ENCODE data around the gene ZNF474. TPM values are rescaled to one million over a fixed set of nuclear protein-coding genes. Genes with fewer than 3 reads are reported as not detected.

The ZNF474 gene
- total RNA-seq, 1 donor from 2014 or later, result 0.45 TPM

GRCh38 chr5:122112733-122113558 lies 16.4 kb upstream of the ZNF474 start:
- Histone ChIP-seq H3K27ac (ENCODE audit: low read depth, low read length) (no peak overlapping the region), H3K4me1 (ENCODE audit: insufficient read depth, low read length) (no peaks in the 10 kb centered on the region), H3K4me2 (ENCODE audit: low read length) (no peak overlapping the region), H3K27me3 (ENCODE audit: insufficient read depth, low read length) (no peaks in the 10 kb centered on the region), H3K36me3 (ENCODE audit: insufficient read depth, low read length) (no peaks in the 10 kb centered on the region), H3K79me2 (ENCODE audit: insufficient read depth, low read length) (no peaks in the 10 kb centered on the region), H3K9me3 (ENCODE audit: insufficient read depth, low read depth, low read length) (no peaks in the 10 kb centered on the region), H3K4me3 (ENCODE audit: insufficient read depth, low read depth, low read length) (no peak overlapping the region), H3K9ac (ENCODE audit: low read length) (no peak overlapping the region), H4K20me1 (ENCODE audit: insufficient read depth, low read length) (no peaks in the 10 kb centered on the region), H2AFZ (ENCODE audit: low read depth, low read length) (no peak overlapping the region)
- DNase-seq (ENCODE audit: low read depth) (no peak), FAIRE-seq (no peak)
- no peaks in the 10 kb centered on the region for H3K9me3 Mint-ChIP-seq (ENCODE audit: unreplicated experiment)
- H3K36me3 Mint-ChIP-seq (ENCODE audit: low read depth, unreplicated experiment), result no peaks in the 10 kb centered on the region
- no peaks in the 10 kb centered on the region for H3K27me3 Mint-ChIP-seq (ENCODE audit: low read depth, unreplicated experiment)
- TF ChIP-seq CTCF (IDR thresholded peaks at IDR 0.05; ENCODE audit: insufficient read depth, low read depth, low read length) (no peak), EZH2 (IDR thresholded peaks at IDR 0.05; ENCODE audit: insufficient read depth, low read length) (no peak)
- H3K4me1 Mint-ChIP-seq (ENCODE audit: low read depth, unreplicated experiment), result no peaks in the 10 kb centered on the region
- H3K4me3 Mint-ChIP-seq (ENCODE audit: unreplicated experiment), result no peak overlapping the region
- no peak overlapping the region for H3K27ac Mint-ChIP-seq (ENCODE audit: unreplicated experiment)

GRCh38 chr5:122114501-122114900 lies 14.8 kb upstream of the ZNF474 start:
- Histone ChIP-seq H3K4me3 (ENCODE audit: insufficient read depth, low read depth, low read length) (no peak overlapping the region), H3K27me3 (ENCODE audit: insufficient read depth, low read length) (no peaks in the 10 kb centered on the region), H3K4me2 (ENCODE audit: low read length) (no peak overlapping the region), H3K4me1 (ENCODE audit: insufficient read depth, low read length) (no peaks in the 10 kb centered on the region), H3K36me3 (ENCODE audit: insufficient read depth, low read length) (no peaks in the 10 kb centered on the region), H3K79me2 (ENCODE audit: insufficient read depth, low read length) (no peaks in the 10 kb centered on the region), H3K9me3 (ENCODE audit: insufficient read depth, low read depth, low read length) (no peaks in the 10 kb centered on the region), H3K27ac (ENCODE audit: low read depth, low read length) (no peak overlapping the region), H3K9ac (ENCODE audit: low read length) (no peak overlapping the region), H2AFZ (ENCODE audit: low read depth, low read length) (no peak overlapping the region), H4K20me1 (ENCODE audit: insufficient read depth, low read length) (no peaks in the 10 kb centered on the region)
- Mint-ChIP-seq H3K27ac (ENCODE audit: unreplicated experiment) (no peak overlapping the region), H3K4me1 (ENCODE audit: low read depth, unreplicated experiment) (no peaks in the 10 kb centered on the region), H3K4me3 (ENCODE audit: unreplicated experiment) (no peak overlapping the region), H3K27me3 (ENCODE audit: low read depth, unreplicated experiment) (no peaks in the 10 kb centered on the region), H3K9me3 (ENCODE audit: unreplicated experiment) (no peaks in the 10 kb centered on the region), H3K36me3 (ENCODE audit: low read depth, unreplicated experiment) (no peaks in the 10 kb centered on the region)
- TF ChIP-seq EZH2 (IDR thresholded peaks at IDR 0.05; ENCODE audit: insufficient read depth, low read length) (no peak), CTCF (IDR thresholded peaks at IDR 0.05; ENCODE audit: insufficient read depth, low read depth, low read length) (no peak)
- FAIRE-seq, result no peak
- DNase-seq (ENCODE audit: low read depth), result no peak

- FAIRE-seq (no peak), DNase-seq (ENCODE audit: low read depth) (no peak)
- H3K27ac Mint-ChIP-seq (ENCODE audit: unreplicated experiment), result no peak overlapping the region
- no peaks in the 10 kb centered on the region for H3K9me3 Mint-ChIP-seq (ENCODE audit: unreplicated experiment)
- TF ChIP-seq EZH2 (IDR thresholded peaks at IDR 0.05; ENCODE audit: insufficient read depth, low read length) (no peak), CTCF (IDR thresholded peaks at IDR 0.05; ENCODE audit: insufficient read depth, low read depth, low read length) (no peak)
- no peaks in the 10 kb centered on the region for H3K36me3 ChIP-seq (ENCODE audit: insufficient read depth, low read length)
- no peak overlapping the region for H2AFZ ChIP-seq (ENCODE audit: low read depth, low read length)
- no peak overlapping the region for H3K4me3 ChIP-seq (ENCODE audit: insufficient read depth, low read depth, low read length)
- H3K36me3 Mint-ChIP-seq (ENCODE audit: low read depth, unreplicated experiment), result no peaks in the 10 kb centered on the region
- H3K27ac ChIP-seq (ENCODE audit: low read depth, low read length), result no peak overlapping the region
- H3K4me1 Mint-ChIP-seq (ENCODE audit: low read depth, unreplicated experiment), result peaks cover 12% of the 10 kb centered on the region
- no peaks in the 10 kb centered on the region for H4K20me1 ChIP-seq (ENCODE audit: insufficient read depth, low read length)
- H3K9ac ChIP-seq (ENCODE audit: low read length), result no peak overlapping the region
- H3K27me3 Mint-ChIP-seq (ENCODE audit: low read depth, unreplicated experiment), result no peaks in the 10 kb centered on the region
- no peaks in the 10 kb centered on the region for H3K9me3 ChIP-seq (ENCODE audit: insufficient read depth, low read depth, low read length)
- H3K4me2 ChIP-seq (ENCODE audit: low read length), result no peak overlapping the region
- no peaks in the 10 kb centered on the region for H3K27me3 ChIP-seq (ENCODE audit: insufficient read depth, low read length)
- H3K4me3 Mint-ChIP-seq (ENCODE audit: unreplicated experiment), result no peak overlapping the region
- H3K79me2 ChIP-seq (ENCODE audit: insufficient read depth, low read length), result no peaks in the 10 kb centered on the region
- H3K4me1 ChIP-seq (ENCODE audit: insufficient read depth, low read length), result peaks cover 15% of the 10 kb centered on the region
Measured at GRCh38 chr5:122118356-122118948, 10.9 kb upstream of the ZNF474 start.

All from astrocyte (in vitro differentiated cells and primary cell).